GM12873 (cell line): ENCODE data around the gene MORN1.

Source experiments
- CTCF ChIP-seq: IDR thresholded peaks from 2 replicates; pipeline ENCODE4 v1.5.1; 2012; ENCODE audit warnings: low read depth, mild to moderate bottlenecking, moderate library complexity, low read length, control low read depth; ENCODE audit not compliant: insufficient read depth; ENCODE audit errors: missing control alignments

Gene MORN1

DNA sequence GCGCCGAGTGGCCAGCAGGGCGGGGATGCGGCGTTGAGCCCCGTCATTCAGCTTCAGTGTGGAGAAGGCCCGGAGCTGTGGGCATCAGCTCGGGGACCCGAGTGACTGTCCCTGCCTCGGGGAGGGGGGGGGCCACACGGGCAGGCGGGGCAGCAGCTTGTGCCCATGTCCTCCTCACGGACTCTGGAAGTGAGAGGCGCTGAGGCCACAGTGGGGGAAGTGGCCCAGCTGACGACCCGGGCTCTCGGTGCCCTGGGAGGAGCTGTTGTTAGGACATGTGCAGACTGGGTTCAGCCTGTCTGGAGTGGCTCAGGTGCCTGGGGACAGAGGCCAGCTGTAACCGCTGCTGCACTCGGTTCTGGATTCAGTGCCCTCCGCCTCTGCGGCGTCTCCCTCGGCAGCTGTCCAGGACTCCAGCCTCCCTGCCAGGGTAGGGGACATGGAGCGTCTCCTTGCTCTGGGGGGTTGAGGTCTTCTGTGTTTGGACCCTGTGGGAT, 92.2 kb downstream of the MORN1 start:
- TF ChIP-seq CTCF: no peak

DNA sequence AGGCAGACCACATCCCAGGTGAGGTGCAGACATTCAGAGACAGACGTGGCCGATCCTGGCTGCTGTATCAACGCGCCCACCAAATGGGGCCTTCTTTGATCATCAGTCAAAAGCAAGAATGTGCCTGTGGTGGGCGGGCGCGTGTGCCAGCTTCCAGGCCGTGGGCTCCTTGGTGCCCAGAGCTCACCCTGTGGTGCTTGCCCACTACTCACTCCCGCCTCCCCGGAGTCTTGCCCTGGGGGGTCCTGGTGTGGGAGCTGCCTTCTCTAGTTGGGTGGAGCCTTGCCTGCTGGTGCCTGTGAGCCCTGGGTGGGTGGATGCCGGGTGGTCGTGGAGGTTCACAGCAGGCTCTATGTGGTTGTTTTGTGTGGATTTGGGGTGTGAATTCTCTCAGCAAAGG, 92.7 kb downstream of the MORN1 start:
- TF ChIP-seq CTCF: no peak

GRCh38 chr1:2297246-2298011, 93.9 kb downstream of the MORN1 start:
- no peak for TF ChIP-seq CTCF

DNA sequence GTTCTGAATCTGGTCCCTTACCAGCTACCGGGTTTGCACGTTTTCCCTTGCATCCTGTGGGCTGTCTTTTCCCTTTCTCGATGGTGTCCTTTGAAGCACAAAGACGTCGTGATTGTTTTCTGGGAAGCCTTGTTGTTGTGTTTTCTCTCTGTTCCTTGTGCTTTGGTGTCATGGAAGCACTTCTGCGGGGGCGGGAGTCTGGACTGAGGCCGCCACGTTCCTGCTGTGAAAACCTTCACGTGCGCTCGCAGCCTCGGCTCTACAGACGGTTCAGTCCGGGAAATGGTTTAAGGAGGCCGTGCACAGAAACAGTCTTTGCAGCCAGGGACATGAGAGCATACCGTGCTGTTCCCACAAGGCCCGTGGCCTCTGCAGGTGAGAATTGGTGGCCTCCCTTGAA, 94.7 kb downstream of the MORN1 start:
- TF ChIP-seq CTCF: no peak

GRCh38 chr1:2295526-2295925, 95.8 kb downstream of the MORN1 start:
- no peak for TF ChIP-seq CTCF

DNA sequence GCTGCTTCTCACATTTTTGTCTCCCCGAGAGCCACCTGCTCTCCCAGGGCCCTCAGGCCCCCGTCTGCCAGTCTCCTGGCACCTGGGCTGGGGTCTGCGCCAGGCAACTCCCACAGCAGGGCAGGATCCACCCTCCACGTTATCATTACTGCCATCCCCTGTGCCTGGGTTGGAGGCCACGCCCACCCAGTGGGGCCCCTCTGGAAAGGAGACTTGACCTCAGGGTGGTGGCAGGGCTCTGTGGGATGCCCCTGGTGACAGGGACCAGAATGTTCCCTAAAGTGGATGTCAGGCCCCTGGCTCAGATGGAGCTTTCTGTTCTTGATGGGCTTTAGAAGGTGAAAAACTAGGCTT, 96.7 kb downstream of the MORN1 start:
- TF ChIP-seq CTCF: no peak

GRCh38 chr1:2294033-2294724, 97.2 kb downstream of the MORN1 start:
- TF ChIP-seq CTCF: no peak
